Neural cell (in vitro differentiated cells): ENCODE measurements around the gene CACNA1H.

Experiments used
- EZH2 ChIP-seq: fragments of 200-600, 300-800 bp; shearing (Covaris generic), sonication (generic); IDR thresholded peaks from 2 replicates; pipeline ENCODE4 v1.6.1; 2014; ENCODE audit warnings: antibody characterized with exemption, low read length, borderline replicate concordance, mild to moderate bottlenecking; ENCODE audit not compliant: insufficient read depth, poor library complexity, severe bottlenecking
- TAF1 ChIP-seq: IDR thresholded peaks from 2 replicates; pipeline ENCODE4 v1.6.1; 2012; ENCODE audit warnings: low read depth
- TF ChIP-seq, protein P1 (sequence below): fragments of 450-650 bp; IDR thresholded peaks from 2 replicates; pipeline ENCODE4 v1.5.1; 2014; ENCODE audit warnings: antibody characterized with exemption, mild to moderate bottlenecking, moderate library complexity; ENCODE audit not compliant: poor library complexity, severe bottlenecking
- TF ChIP-seq, protein P2 (sequence below): IDR thresholded peaks from 2 replicates; pipeline ENCODE4 v1.6.1; 2012; ENCODE audit warnings: borderline replicate concordance

DNA sequence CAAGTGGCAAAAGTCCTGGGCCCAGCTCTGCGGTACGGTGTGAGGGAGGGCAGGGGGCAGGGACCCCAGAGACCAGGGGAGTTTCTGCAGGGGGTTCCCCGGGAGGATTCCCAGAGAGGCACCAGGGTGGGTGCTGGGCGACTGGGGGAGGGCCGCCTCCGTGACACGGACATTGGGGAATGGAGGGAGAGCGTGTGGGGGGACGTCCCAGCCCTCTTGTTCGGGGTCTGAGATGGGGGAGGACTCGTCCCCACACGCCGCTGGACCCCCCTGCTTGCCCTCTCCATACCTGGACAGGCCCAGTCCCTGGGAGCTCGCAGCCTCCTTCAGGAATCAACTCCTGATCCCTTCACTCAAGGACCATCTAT is 30.5 kb upstream of the CACNA1H start:
- TF ChIP-seq, protein P1, sequence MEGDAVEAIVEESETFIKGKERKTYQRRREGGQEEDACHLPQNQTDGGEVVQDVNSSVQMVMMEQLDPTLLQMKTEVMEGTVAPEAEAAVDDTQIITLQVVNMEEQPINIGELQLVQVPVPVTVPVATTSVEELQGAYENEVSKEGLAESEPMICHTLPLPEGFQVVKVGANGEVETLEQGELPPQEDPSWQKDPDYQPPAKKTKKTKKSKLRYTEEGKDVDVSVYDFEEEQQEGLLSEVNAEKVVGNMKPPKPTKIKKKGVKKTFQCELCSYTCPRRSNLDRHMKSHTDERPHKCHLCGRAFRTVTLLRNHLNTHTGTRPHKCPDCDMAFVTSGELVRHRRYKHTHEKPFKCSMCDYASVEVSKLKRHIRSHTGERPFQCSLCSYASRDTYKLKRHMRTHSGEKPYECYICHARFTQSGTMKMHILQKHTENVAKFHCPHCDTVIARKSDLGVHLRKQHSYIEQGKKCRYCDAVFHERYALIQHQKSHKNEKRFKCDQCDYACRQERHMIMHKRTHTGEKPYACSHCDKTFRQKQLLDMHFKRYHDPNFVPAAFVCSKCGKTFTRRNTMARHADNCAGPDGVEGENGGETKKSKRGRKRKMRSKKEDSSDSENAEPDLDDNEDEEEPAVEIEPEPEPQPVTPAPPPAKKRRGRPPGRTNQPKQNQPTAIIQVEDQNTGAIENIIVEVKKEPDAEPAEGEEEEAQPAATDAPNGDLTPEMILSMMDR: no peak
- TF ChIP-seq EZH2: no peak
- TF ChIP-seq TAF1: no peak
- TF ChIP-seq, protein P2, sequence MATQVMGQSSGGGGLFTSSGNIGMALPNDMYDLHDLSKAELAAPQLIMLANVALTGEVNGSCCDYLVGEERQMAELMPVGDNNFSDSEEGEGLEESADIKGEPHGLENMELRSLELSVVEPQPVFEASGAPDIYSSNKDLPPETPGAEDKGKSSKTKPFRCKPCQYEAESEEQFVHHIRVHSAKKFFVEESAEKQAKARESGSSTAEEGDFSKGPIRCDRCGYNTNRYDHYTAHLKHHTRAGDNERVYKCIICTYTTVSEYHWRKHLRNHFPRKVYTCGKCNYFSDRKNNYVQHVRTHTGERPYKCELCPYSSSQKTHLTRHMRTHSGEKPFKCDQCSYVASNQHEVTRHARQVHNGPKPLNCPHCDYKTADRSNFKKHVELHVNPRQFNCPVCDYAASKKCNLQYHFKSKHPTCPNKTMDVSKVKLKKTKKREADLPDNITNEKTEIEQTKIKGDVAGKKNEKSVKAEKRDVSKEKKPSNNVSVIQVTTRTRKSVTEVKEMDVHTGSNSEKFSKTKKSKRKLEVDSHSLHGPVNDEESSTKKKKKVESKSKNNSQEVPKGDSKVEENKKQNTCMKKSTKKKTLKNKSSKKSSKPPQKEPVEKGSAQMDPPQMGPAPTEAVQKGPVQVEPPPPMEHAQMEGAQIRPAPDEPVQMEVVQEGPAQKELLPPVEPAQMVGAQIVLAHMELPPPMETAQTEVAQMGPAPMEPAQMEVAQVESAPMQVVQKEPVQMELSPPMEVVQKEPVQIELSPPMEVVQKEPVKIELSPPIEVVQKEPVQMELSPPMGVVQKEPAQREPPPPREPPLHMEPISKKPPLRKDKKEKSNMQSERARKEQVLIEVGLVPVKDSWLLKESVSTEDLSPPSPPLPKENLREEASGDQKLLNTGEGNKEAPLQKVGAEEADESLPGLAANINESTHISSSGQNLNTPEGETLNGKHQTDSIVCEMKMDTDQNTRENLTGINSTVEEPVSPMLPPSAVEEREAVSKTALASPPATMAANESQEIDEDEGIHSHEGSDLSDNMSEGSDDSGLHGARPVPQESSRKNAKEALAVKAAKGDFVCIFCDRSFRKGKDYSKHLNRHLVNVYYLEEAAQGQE: no peak
